ENCODE results near the gene TMA7B.
"Not testable (repeated sequence)": the region's sequence is repeated elsewhere in the genome, so short reads cannot be mapped to it uniquely, and the experiment has no call there.

The TMA7B gene

DNA sequence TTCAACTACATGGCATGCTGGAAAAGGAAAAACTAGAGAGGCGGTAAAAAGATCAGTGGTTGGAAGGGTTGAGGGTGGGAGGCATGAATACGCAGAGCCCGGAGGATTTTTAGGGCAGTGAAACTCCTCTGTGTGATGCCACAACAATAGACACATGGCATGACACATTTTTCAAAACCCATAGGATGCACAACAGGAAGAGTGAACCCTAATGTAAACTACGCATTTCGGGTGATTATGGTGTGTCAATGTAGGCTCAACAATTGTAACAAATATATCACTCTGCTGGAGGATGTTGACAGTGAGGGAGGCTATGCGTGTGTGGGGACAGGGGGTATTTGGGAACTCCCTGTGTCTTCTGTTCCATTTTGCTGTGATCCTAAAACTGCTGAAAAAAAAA lies 18.9 kb downstream of the TMA7B start:
- in situ Hi-C loops (cut with MboI; ENCODE audit: low sequenced_read_pairs), result no loop called here

DNA sequence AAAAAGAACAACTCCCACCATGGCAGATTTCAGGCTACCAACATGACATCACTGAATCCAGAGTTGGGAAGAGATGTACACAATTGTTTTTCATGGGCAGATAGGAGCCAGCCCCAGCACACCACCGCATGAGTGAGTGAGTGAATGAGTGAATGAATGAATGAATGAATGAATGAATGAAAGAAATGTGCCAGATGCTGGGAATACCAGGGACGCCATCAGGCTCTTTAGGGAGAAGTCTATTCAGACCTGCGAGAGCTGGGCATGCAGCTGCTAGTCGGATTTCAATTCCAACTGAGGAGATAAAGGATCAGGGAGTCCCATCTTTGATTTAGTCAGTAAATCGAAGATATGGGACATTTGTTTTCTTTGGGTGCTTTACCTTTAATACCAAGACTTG lies 19.3 kb downstream of the TMA7B start:
- in situ Hi-C loops (cut with MboI; ENCODE audit: low sequenced_read_pairs), result no loop called here

- in situ Hi-C loops (cut with MboI; ENCODE audit: low sequenced_read_pairs), result no loop called here
Measured at GRCh38 chr22:39980596-39980995, 20.4 kb downstream of the TMA7B start.

GRCh38 chr22:39983346-39983745 lies 23.1 kb downstream of the TMA7B start:
- in situ Hi-C loops (cut with MboI; ENCODE audit: low sequenced_read_pairs), result no loop called here

DNA sequence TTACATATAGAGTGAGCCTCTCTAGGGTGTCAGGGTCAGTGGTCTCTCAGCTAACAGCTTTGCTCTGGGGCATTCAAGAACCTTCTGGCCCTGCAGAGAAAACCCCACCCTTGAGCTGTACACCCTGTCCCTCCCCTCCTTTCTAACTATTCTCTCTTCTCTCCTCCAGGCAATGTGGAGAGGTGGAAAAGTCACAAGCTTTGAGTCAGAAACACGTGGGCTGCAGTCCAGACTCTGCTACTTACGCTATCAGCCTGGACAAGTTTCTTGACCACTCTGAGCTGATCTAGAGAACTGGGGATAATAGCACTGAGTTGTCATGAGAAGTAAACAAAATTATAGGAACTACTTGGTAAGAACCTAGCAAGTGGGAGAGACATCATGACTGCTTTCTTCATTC lies 23.8 kb downstream of the TMA7B start:
- in situ Hi-C loops (cut with MboI; ENCODE audit: low sequenced_read_pairs), result no loop called here

DNA sequence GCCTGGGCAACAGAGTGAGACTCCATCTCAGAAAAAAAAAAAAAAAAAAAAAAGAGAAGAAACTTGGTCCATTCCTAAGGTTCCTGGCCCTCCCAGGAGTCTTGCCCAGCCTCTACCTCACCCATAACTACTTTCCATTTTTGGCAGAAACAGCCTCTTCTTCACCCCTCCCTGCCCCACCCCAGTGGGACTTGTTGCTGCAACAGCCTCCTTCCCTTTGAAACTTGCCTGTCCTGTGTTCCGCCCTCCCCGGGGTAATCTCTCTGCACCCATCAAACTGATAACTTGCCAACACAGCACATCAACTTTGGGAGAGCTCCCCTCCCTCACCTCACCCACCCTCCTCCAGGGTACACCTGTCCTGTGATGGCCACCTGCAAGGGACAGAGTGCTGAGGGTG lies 24.5 kb downstream of the TMA7B start:
- in situ Hi-C loops (cut with MboI; ENCODE audit: low sequenced_read_pairs), result no loop called here

GRCh38 chr22:39985383-39986035 lies 25.3 kb downstream of the TMA7B start:
- in situ Hi-C loops (cut with MboI; ENCODE audit: low sequenced_read_pairs), result no loop called here

DNA sequence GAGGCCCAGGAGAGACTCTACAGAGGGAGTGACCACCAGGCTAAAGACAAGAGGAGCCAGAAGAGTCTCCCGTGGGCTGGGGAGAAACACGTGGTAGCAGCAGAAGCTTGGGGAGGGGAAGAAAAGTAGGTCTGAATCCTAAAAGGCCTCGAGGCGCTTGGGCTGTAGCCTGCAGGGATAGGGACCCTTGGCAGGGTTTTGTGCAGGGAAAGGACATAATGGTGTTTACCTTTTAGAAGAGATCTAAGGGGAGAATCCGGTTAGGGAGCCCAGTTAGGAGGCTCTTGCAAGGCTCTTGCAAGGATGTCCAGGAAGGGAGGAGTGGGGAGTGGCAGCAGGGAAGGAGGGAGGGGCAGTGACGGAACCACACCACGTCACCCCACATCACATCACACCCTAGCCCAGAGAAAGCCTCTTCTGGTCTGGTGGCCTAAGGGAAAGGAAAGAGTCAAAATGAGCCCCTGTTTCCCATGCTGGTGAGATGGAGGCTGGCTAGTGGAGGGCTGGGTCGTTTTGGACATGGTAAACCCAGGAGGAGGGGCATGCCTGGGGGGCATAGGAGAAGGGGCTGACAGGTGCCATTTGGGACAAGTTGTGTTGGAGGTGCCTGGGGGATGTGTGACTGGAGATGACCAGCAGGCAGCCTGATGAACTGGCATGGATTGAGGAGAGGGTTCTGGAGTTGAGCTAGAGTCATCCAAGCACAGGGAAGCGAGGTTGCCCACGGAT lies 28.4 kb downstream of the TMA7B start:
- in situ Hi-C loops (cut with MboI; ENCODE audit: low sequenced_read_pairs), result no loop called here

- in situ Hi-C loops (cut with MboI; ENCODE audit: low sequenced_read_pairs), result no loop called here
Measured at GRCh38 chr22:39989633-39990032, 29.4 kb downstream of the TMA7B start.

GRCh38 chr22:39990686-39991085 lies 30.5 kb downstream of the TMA7B start:
- in situ Hi-C loops (cut with MboI; ENCODE audit: low sequenced_read_pairs), result no loop called here

- in situ Hi-C loops (cut with MboI; ENCODE audit: low sequenced_read_pairs), result no loop called here
Measured at GRCh38 chr22:39991159-39991860, 31.1 kb downstream of the TMA7B start.

DNA sequence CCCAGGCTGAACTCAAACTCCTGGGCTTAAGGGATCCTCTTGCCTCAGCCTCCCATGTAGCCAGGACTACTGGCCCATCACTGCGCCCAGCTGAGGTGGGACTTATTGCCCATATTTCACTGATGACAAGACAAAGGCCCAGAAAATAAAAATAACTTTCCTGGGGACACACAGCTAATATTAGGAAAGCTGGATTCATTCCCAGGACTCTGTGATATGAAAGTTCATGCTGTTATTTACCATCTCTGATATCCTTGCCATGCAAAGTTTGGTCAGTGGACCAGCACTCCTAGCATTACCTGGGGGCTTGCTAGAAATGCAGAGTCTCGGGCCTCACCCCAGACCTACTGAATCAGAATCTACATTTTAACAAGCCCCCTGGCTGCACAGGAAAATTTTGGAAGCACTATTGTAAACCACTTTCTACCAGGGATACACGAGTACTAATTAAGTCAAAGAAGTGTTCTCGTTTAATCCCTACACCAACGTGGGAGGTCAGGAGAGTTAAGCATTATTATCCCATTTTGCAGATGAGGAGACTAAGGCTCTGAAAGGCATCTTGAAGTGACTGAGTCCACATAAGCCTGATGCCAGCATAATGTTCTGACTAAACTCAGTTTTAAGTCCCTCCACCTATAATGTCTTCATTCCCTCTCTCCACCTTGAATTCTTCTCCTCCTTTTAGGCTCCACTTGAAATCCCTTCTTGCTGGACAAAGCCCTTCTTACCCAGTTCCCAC lies 32.1 kb downstream of the TMA7B start:
- in situ Hi-C loops (cut with MboI; ENCODE audit: low sequenced_read_pairs), result no loop called here

DNA sequence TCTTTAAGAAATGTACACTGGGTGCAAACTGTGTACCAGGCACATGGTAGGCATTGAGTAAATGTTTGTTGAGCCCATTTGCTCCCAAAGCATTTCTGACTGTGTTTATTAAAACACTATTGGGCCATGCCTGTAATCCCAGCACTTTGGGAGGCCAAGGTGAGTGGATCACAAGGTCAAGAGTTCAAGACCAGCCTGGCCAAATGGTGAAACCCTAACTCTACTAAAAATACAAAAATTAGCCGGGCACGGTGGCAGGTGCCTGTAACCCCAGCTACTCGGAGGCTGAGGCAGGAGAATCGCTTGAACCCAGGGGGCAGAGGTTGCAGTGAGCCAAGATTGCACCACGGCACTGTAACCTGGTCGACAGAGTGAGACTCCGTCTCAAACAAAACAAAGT lies 32.7 kb downstream of the TMA7B start:
- in situ Hi-C loops (cut with MboI; ENCODE audit: low sequenced_read_pairs), result not testable (repeated sequence)

GRCh38 chr22:39994041-39994565 lies 33.9 kb downstream of the TMA7B start:
- in situ Hi-C loops (cut with MboI; ENCODE audit: low sequenced_read_pairs), result no loop called here

DNA sequence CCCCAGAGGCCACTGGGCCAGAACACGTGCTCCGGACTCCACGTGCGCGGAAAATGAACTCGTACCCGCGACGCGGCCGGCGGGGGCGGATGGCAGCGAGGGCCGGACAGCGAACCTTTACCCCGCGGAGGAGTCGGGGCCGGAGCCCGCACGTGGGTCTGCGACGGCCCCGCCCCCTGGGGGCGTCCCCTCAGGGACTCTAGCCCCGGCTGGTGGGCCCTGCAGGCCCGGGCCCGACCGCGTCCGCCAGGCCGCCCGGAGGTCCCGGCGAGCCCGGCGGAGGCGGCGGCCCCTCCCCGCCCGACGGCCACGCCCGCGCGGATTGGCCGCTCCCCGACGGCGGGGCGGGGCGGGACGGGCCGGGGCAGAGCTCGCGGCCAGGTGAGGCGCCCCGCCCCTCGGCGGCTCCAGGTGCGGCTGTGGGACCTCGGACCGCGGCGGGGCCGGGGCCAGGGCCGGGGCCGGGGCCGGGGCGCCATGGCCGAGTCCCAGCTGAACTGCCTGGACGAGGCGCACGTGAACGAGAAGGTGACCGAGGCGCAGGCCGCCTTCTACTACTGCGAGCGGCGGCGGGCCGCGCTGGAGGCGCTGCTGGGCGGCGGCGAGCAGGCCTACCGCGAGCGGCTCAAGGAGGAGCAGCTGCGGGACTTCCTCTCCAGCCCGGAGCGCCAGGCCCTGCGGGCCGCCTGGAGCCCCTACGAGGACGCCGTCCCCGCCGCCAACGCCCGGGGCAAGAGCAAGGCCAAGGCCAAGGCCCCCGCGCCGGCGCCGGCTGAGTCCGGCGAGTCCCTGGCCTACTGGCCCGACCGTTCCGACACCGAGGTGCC lies 34.6 kb downstream of the TMA7B start, which contains the start of gene FAM83F:
TSS of gene FAM83F (plus strand) at position 389 of the 827 bp plus-strand sequence. CDS start at position 478, 89 bp downstream.
- in situ Hi-C loops (cut with MboI; ENCODE audit: low sequenced_read_pairs), result no loop called here

GRCh38 chr22:39995393-39996252 lies 35.4 kb downstream of the TMA7B start:
- in situ Hi-C loops (cut with MboI; ENCODE audit: low sequenced_read_pairs), result no loop called here

GRCh38 chr22:39996732-39997131 lies 36.5 kb downstream of the TMA7B start:
- in situ Hi-C loops (cut with MboI; ENCODE audit: low sequenced_read_pairs), result no loop called here

- in situ Hi-C loops (cut with MboI; ENCODE audit: low sequenced_read_pairs), result no loop called here
Measured at GRCh38 chr22:39997421-39997820, 37.2 kb downstream of the TMA7B start.

Data from HL-60/S4 treated with phorbol 12-myristate 13-acetate at 8.2 ng/mL for 4 days and 3 days (cell line).